IMR-90 (cell line): ENCODE data around the gene COL19A1. TPM values are rescaled to one million over a fixed set of nuclear protein-coding genes. Genes with fewer than 3 reads are reported as not detected.

Experiments used
- ATAC-seq: fragments of 200-7000 bp; cut with Tn5 transposase; 2 replicates; pipeline ENCODE4 v1.9.1; 2020; ENCODE audit warnings: low read depth, mild to moderate bottlenecking, moderate library complexity
- BruUV-seq: library from RNA; stranded (reverse); fragments of 400-500 nt; replicated peaks from 2 replicates; lab custom pipeline; 2021; lab: Mats Ljungman, UMichigan
- CTCF ChIA-PET: fragments of 300-600 bp; formaldehyde crosslinking; extraction: SDS; loops from one replicate; lab custom pipeline; 2021; ENCODE audit warnings: antibody characterized with exemption; lab: Yijun Ruan, JAX
- POLR2A ChIA-PET: fragments of 300-600 bp; sonication (Branson Sonifier 250); formaldehyde crosslinking; loops from one replicate; lab custom pipeline; 2022; ENCODE audit warnings: antibody characterized with exemption; ENCODE audit not compliant: unreplicated experiment; lab: Charles Lee
- DNase-seq: peaks from one replicate; pipeline ENCODE4 v3.0.0; 2013
- H2AFZ ChIP-seq: replicated peaks from 2 replicates; pipeline ENCODE3; 2013; ENCODE audit warnings: low read length, mild to moderate bottlenecking; ENCODE audit not compliant: poor library complexity
- H2AK5ac ChIP-seq: 2 replicates; pipeline ENCODE4 v1.6.1; 2013; ENCODE audit warnings: low read depth, low read length, inconsistent platforms
- H2AK9ac ChIP-seq: replicated peaks from 2 replicates; pipeline ENCODE3; 2013; ENCODE audit warnings: mild to moderate bottlenecking, low read depth, low read length, moderate library complexity; ENCODE audit not compliant: poor library complexity
- H2BK120ac ChIP-seq: 2 replicates; pipeline ENCODE4 v1.6.1; 2013; ENCODE audit warnings: low read depth, low read length, inconsistent platforms
- H2BK15ac ChIP-seq: 3 replicates; pipeline ENCODE4 v1.6.1; 2013; ENCODE audit warnings: low read depth, low read length, inconsistent platforms
- H2BK20ac ChIP-seq: 2 replicates; pipeline ENCODE4 v1.6.1; 2013; ENCODE audit warnings: low read depth, mild to moderate bottlenecking, inconsistent platforms, low read length, moderate library complexity
- H2BK5ac ChIP-seq: 2 replicates; pipeline ENCODE4 v1.6.1; 2013; ENCODE audit warnings: mild to moderate bottlenecking, low read depth, low read length, inconsistent platforms; ENCODE audit not compliant: poor library complexity, severe bottlenecking
- H3K14ac ChIP-seq: replicated peaks from 2 replicates; pipeline ENCODE4 v1.6.1; 2013; ENCODE audit warnings: low read depth, low read length, inconsistent platforms
- H3K18ac ChIP-seq: 2 replicates; pipeline ENCODE4 v1.6.1; 2013; ENCODE audit warnings: low read depth, low read length, control low read depth
- H3K23ac ChIP-seq: 2 replicates; pipeline ENCODE4 v1.6.1; 2013; ENCODE audit warnings: low read depth, low read length, inconsistent platforms
- H3K27ac ChIP-seq: 2 replicates; pipeline ENCODE4 v1.5.1; 2013; ENCODE audit warnings: mild to moderate bottlenecking, control low read depth, low read length; ENCODE audit not compliant: insufficient read depth
- H3K27me3 ChIP-seq: 2 replicates; pipeline ENCODE4 v1.6.1; 2013; ENCODE audit warnings: low read length; ENCODE audit not compliant: control insufficient read depth, insufficient read depth
- H3K36me3 ChIP-seq: 2 replicates; pipeline ENCODE4 v1.6.1; 2013; ENCODE audit warnings: low read length, mixed read lengths; ENCODE audit not compliant: control insufficient read depth, insufficient read depth
- H3K4ac ChIP-seq: 2 replicates; pipeline ENCODE4 v1.6.1; 2013; ENCODE audit warnings: low read depth, low read length, inconsistent platforms
- H3K4me1 ChIP-seq: 2 replicates; pipeline ENCODE4 v1.6.1; 2013; ENCODE audit warnings: low read length, mixed read lengths; ENCODE audit not compliant: control insufficient read depth, insufficient read depth
- H3K4me2 ChIP-seq: 2 replicates; pipeline ENCODE4 v1.6.1; 2013; ENCODE audit warnings: low read depth, mild to moderate bottlenecking, control low read depth, low read length, moderate library complexity
- H3K4me3 ChIP-seq: 2 replicates; pipeline ENCODE4 v1.5.1; 2013; ENCODE audit warnings: low read depth, mild to moderate bottlenecking, control low read depth, low read length, moderate library complexity; ENCODE audit not compliant: insufficient read depth
- H3K56ac ChIP-seq: 2 replicates; pipeline ENCODE4 v1.6.1; 2013; ENCODE audit warnings: low read length, inconsistent platforms; ENCODE audit not compliant: insufficient read depth; ENCODE audit errors: extremely low read depth
- H3K79me1 ChIP-seq, 2 experiments: 2 replicates each; pipeline ENCODE4 v1.6.1; 2013; ENCODE audit warnings: low read length in 2 of 2, inconsistent platforms in 1 of 2, low read depth in 1 of 2
- H3K9ac ChIP-seq: 2 replicates; pipeline ENCODE4 v1.6.1; 2013; ENCODE audit warnings: low read depth, low read length, control low read depth
- H3K9me1 ChIP-seq: 2 replicates; pipeline ENCODE4 v1.6.1; 2013; ENCODE audit warnings: low read length, inconsistent platforms; ENCODE audit not compliant: insufficient read depth
- H3K9me3 ChIP-seq: 2 replicates; pipeline ENCODE4 v1.6.1; 2013; ENCODE audit warnings: low read length; ENCODE audit not compliant: control insufficient read depth, insufficient read depth
- H4K20me1 ChIP-seq: 2 replicates; pipeline ENCODE4 v1.6.1; 2013; ENCODE audit warnings: low read length, inconsistent platforms; ENCODE audit not compliant: insufficient read depth
- H4K5ac ChIP-seq: 2 replicates; pipeline ENCODE4 v1.6.1; 2013; ENCODE audit warnings: mild to moderate bottlenecking, low read depth, low read length, control low read depth
- H4K8ac ChIP-seq, 2 experiments: 2 replicates each; pipeline ENCODE4 v1.6.1; 2013; ENCODE audit warnings: low read depth in 2 of 2, low read length in 2 of 2, control low read depth in 1 of 2, inconsistent platforms in 1 of 2
- H4K91ac ChIP-seq: 2 replicates; pipeline ENCODE4 v1.6.1; 2013; ENCODE audit warnings: low read depth, low read length, inconsistent platforms; ENCODE audit not compliant: insufficient read depth
- CHD1 ChIP-seq: IDR thresholded peaks from 2 replicates; pipeline ENCODE4 v1.6.1; 2012; ENCODE audit warnings: low read depth, low read length, improper control_type of control experiment
- CTCF ChIP-seq: conservative IDR thresholded peaks from 2 replicates; pipeline ENCODE4 v1.5.1; 2012; ENCODE audit warnings: mild to moderate bottlenecking, low read depth, low read length, improper control_type of control experiment
- ELK1 ChIP-seq: fragments of 150-350 bp; IDR thresholded peaks from 2 replicates; pipeline ENCODE4 v1.6.1; 2016; ENCODE audit warnings: low read depth, mild to moderate bottlenecking, low read length, moderate library complexity, borderline replicate concordance
- MAZ ChIP-seq: IDR thresholded peaks from 2 replicates; pipeline ENCODE4 v1.6.1; 2012; ENCODE audit warnings: low read depth, mild to moderate bottlenecking, low read length, improper control_type of control experiment, moderate library complexity, borderline replicate concordance
- MXI1 ChIP-seq: IDR thresholded peaks from 2 replicates; pipeline ENCODE4 v1.6.1; 2012; ENCODE audit warnings: low read depth, mild to moderate bottlenecking, low read length, moderate library complexity, borderline replicate concordance
- POLR2A ChIP-seq: IDR thresholded peaks from 2 replicates; pipeline ENCODE4 v1.6.1; 2012; ENCODE audit warnings: mild to moderate bottlenecking, low read depth, low read length
- RAD21 ChIP-seq: IDR thresholded peaks from 2 replicates; pipeline ENCODE4 v1.6.1; 2012; ENCODE audit warnings: low read length, improper control_type of control experiment
- whole genome bisulfite sequencing, 2 experiments: methylation state at CpG; one replicate each; pipeline versions ENCODE4 v1.1.5 to v1.1.7; 2013; ENCODE audit warnings: missing lambda C conversion rate in 2 of 2; ENCODE audit not compliant: insufficient read length in 1 of 2; ENCODE audit errors: extremely low coverage in 2 of 2; 5-methylcytosine and 5-hydroxymethylcytosine counted together
- dilution Hi-C: fragments of 300-500 bp; cut with HindIII; formaldehyde crosslinking; loops from one replicate; pipeline ENCODE4 v1.14.3; 2018; ENCODE audit warnings: low sequenced_read_pairs; ENCODE audit not compliant: unreplicated experiment
- in situ Hi-C: fragments of 300-500 bp; cut with MboI; formaldehyde crosslinking; loops from 3 replicates; pipeline ENCODE4 v1.14.3; 2019; ENCODE audit warnings: low sequenced_read_pairs, inconsistent platforms, mixed read lengths
- intact Hi-C: fragments of 100-400 bp; cut with micrococcal nuclease; formaldehyde crosslinking; loops from 2 replicates; pipeline ENCODE4 v1.10.0; 2022
- polyA plus RNA-seq, 3 experiments: library from polyadenylated mRNA; depleted of rRNA; stranded (reverse); fragments of >200 nt; gene quantifications; 2 replicates each; pipeline ENCODE4 v1.2.3, GENCODE V29; 2012; ENCODE audit warnings: low replicate concordance in 1 of 3
- total RNA-seq: library from RNA; depleted of rRNA; stranded (reverse); fragments of >200 nt; gene quantifications from 2 replicates; pipeline ENCODE4 v1.2.3, GENCODE V29; 2012

The COL19A1 gene
- total and polyA plus RNA-seq, 2 of the 4 experiments (the other 2 are of a cell fraction), result under 0.01 TPM; not detected in 1

GRCh38 chr6:70221715-70222438, 355.5 kb downstream of the COL19A1 start:
- Histone ChIP-seq H2BK120ac (no peak overlapping the region), H4K20me1 (no peaks in the 10 kb centered on the region), H3K4me3 (no peak overlapping the region), H3K23ac (no peak overlapping the region), H3K14ac (no peak overlapping the region), H3K4me2 (no peak overlapping the region), H2BK20ac (no peak overlapping the region), H3K27ac (no peak overlapping the region), H4K8ac (no peak overlapping the region), H3K36me3 (no peaks in the 10 kb centered on the region), H3K18ac (no peak overlapping the region), H3K4ac (no peak overlapping the region), H3K9me1 (no peaks in the 10 kb centered on the region), H3K4me1 (no peaks in the 10 kb centered on the region), H3K56ac (no peak overlapping the region), H4K5ac (no peak overlapping the region), H2AK5ac (no peak overlapping the region), H2AK9ac (no peak overlapping the region), H2AFZ (no peak overlapping the region), H3K9ac (no peak overlapping the region), H3K79me1 (no peaks in the 10 kb centered on the region), H4K91ac (no peak overlapping the region), H3K27me3 (peaks cover 6% of the 10 kb centered on the region), H3K9me3 (no peaks in the 10 kb centered on the region), H2BK5ac (no peak overlapping the region), H2BK15ac (no peak overlapping the region)
- WGBS, 2 experiments, result 100% methylated on average over 1 of the region's 6 CpGs; no CpG with 5 or more reads in 1 of the 2 experiments
- ATAC-seq (no peak), DNase-seq (no peak)
- intact Hi-C loops (loop anchor here (1.0 to 5.0 kb wide), 7 partner anchors 67 to 790 kb away; partner anchors contain the start of gene B3GAT2), in situ Hi-C loops (loop anchor here (5.0 to 25.0 kb wide), 2 partner anchors 145 to 465 kb away; no protein-coding TSS in a partner anchor), dilution Hi-C loops (no loop called here)
- no TSS peak for BruUV-seq
- POLR2A ChIA-PET, result no interaction called here
- no peak for TF ChIP-seq MXI1
- no peak for TF ChIP-seq MAZ
- no peak for TF ChIP-seq RAD21
- TF ChIP-seq POLR2A, result no peak
- no peak for TF ChIP-seq CTCF
- no peak for TF ChIP-seq CHD1
- no peak for TF ChIP-seq ELK1
- CTCF ChIA-PET, result interaction anchor here (0.6 to 3.4 kb wide), 10 partner anchors 8 to 1514 kb away, joined by 3 to 34 read pairs (median 8); no protein-coding TSS in a partner anchor
